ENCODE results near the gene IL1R2.

IL1R2 gene, protein sequence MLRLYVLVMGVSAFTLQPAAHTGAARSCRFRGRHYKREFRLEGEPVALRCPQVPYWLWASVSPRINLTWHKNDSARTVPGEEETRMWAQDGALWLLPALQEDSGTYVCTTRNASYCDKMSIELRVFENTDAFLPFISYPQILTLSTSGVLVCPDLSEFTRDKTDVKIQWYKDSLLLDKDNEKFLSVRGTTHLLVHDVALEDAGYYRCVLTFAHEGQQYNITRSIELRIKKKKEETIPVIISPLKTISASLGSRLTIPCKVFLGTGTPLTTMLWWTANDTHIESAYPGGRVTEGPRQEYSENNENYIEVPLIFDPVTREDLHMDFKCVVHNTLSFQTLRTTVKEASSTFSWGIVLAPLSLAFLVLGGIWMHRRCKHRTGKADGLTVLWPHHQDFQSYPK

DNA sequence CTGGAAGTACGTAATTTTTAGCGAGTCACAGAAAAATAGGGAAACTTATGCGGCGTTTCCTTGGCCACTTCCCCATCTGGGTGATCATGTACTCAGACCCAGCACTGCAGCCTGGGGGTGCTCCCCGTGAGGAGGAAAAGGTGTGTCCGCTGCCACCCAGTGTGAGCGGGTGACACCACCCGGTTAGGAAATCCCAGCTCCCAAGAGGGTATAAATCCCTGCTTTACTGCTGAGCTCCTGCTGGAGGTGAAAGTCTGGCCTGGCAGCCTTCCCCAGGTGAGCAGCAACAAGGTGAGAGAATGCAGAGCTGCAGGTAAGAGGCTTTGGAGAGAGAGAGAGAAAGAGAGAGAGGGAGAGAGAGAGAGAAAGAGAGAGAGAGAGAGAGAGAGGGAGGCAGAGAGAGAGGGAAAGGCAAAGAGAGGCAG is at the start of gene IL1R2:
IL1R2 (plus strand) TSS at position 240 of the 425 bp plus-strand sequence. CDS start 16,616 bp downstream, outside the sequence.
- no peak for DNase-seq

DNA sequence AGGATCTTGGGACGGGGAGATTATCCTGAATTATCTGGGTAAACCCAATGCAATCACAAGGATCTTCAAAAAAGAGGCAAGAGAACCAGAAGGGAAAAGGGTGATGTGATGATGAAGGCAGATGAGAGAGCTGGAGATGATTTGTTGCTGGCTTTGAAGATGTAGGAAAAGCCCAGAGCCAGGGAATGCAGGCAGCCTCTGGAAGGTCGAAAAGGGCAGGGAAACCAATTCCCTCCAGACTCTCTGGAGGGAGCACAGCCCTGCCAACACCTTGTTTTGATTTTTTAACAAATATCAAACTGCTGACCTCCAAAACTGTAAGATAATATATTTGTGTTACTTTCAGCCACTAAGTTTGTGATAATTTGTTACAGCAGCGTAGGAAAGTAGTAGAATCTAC is 48.9 kb upstream of the IL1R2 start:
- DNase-seq = no peak

DNA sequence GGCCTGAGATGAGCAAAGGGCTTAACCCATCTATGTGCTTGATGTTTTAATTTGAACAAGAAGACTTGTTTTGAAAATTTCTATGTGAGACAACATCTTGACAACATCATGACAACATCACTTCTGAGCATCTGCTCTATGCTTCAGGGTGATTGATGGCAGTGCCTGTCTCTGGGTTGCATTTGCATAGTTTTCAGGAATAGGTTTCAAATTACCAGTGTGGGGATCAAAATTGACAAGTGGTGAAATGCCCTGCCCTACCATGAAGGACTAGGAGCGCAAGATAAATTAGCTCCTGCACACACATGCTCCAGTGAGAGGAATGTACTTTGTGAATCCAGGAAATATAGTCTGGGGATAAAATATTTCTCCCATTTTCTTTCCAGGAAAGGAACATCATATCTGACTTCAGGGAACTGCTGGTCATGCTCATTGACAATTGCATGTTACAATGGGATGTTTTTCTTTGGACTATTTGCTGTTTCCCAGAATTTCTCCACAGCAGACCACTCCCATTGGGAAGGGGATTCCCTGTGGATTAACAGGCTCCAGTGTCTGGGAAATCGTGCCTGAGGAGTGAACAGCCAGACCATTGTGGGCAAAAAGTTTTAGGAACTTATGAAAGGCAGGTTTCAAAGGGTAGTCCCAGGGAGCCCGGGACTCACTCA is 45.3 kb upstream of the IL1R2 start:
- no peak for DNase-seq

DNA sequence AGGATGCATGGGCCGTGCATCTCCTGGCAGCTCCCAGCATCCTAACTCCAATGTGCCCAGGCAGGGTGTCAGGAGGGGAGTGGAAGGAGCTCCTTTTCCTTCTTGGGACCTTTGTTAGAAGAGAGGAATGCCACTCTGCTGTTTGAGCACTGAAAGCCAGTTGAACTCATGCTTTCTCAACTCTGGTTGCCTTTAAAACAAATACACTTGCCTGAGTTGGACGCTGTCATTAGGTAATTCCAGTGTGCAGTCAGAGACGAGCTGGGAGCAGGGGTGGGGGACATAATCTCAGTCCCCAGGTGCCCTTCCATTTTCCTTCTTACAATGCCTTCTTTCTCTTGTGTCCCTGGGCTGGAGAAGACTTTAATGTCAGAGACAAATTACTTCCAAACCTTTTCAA is 44.4 kb upstream of the IL1R2 start:
- no peak for DNase-seq

DNA sequence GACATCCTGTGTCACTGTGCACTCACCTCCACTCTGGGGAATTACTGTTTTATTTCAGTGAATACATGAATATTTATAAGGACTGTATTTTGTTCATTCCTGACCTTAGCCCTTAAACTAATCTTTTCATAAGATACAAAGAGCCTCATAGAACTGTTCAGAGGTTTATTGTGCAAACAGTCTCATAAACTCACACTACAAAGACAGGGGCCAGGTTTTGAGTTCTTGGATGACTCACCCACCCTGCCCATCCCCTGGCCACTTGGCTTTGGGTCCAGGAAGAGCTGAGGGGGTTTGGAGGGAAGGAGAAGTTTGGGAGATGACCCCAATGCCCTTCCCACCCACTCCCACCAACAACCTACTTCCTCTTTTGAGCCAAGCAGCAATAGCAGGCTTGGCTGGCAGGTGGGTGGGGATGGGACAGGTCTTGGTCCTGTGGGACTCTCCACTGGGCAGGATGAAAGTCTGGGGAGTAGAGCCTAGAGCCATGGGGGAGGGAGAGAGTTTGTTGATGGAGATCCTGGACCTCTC is 43.1 kb upstream of the IL1R2 start:
- no peak for DNase-seq

DNA sequence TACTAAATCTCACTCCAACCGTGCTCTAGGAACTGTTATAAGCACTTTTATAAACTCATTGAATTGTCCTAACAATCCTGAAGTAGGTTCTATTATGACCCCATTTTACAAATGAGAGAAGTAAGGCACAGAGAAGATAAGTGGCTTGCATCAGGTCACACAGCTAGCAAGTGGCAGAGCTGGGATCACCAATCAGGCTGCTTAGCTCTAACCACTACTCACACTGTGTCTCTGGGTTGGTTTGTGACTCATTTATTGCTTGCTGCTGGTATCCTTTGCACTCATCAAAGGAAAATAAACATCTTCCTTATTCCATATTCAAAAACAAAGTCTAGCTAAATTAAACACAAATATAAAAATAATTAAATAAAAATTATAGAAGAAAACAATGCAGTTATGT is 42.5 kb upstream of the IL1R2 start:
- DNase-seq = no peak

DNA sequence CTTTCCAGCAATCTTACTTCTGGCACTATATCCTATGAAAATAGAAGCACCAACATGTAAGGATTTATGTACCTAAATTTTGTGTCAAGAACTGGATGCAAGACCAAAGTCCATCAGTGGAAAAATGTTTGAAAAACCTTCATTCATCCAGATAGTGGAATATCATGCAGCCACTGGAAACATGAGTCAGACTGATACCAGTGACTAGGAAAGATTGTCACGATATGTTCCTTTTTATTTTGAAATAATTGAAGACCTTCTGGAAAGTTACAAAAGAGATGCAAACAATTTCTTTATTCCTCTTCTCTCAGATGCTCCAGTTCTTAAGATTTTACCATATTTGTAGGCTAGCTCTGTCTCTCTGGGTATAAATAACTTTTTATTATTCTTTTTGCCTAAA is 40.5 kb upstream of the IL1R2 start:
- DNase-seq = no peak

DNA sequence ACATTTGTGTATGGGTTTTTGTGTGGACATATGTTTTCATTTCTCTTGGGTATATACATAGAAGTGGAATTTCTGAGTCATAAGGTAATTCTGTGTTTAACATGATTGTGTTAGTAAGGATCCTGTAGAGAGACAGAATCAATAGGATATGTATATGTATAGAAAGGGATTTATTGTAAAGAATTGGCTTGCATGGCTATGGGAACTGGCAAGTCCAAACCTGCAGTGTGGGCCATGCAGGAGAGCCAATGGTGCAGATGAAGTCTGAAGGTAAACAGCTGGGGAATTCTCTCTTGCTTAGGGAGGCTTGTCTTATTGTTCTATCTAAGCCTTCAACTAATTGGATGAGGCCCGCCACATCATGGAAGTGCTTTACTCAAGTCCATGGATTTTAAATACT is 39.2 kb upstream of the IL1R2 start:
- no peak for DNase-seq

DNA sequence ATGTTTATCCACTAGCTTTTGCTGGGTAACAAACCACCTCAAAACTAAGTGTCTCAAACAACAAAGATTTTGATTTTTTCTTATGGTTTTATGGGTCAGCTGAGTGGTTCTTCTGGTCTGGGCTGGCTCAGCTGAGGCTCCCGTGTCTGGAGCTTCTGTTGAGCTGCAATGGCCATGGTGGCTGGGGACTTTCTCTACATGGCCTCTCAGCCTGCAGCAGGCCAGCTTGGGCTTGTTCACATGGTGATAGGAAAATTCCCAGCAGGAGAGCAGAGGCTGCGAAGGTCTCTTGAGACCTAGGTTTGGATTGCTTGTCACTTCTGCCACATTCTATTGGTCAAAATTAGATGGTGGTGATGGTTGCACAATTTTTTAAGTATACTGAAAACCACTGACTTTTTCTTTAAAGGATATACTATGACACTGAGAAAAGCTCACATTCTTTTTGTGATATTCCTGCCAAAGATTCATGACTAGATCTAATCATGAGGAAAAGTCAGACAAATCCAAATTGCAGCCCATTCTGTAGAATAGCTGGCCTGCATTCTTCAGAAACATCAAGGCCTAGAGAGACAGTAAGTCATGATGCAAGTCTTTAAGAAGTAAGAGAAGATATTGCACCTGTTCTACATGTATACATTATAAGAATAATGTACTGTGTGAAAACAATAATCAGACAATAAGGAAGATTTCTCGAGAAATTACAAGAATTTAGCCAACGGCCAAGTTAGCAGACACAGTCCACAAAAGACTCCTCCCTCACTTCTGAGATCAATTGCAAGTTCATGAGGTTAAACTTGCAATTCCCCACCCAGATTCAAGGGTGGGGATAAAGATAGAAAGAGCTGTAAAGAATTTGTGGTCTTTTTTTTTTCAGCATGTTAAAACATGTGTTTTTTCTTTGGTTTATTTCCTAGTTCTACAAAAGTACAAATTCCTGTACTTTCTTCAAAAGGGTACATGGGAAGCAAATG is 35.0 kb upstream of the IL1R2 start:
- DNase-seq = no peak

DNA sequence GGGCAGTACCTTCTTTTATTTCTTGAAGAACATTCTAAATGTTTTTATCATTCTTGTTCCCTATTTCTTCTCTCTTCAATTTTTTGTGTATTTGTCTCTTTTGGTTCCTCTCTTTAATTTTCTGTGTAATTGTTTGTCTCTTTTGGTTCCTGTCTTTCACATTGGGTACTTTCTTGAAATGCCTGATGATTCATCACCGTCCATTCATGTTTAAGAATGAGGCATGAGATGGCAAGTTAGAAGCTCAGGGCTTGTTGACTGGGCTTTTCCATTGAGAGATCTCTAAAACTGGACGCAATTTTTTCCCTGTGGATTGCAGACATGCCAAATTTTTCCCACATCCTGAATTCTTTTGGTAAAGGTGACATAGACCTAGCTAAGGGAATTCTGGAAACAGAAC is 33.7 kb upstream of the IL1R2 start:
- DNase-seq = no peak

DNA sequence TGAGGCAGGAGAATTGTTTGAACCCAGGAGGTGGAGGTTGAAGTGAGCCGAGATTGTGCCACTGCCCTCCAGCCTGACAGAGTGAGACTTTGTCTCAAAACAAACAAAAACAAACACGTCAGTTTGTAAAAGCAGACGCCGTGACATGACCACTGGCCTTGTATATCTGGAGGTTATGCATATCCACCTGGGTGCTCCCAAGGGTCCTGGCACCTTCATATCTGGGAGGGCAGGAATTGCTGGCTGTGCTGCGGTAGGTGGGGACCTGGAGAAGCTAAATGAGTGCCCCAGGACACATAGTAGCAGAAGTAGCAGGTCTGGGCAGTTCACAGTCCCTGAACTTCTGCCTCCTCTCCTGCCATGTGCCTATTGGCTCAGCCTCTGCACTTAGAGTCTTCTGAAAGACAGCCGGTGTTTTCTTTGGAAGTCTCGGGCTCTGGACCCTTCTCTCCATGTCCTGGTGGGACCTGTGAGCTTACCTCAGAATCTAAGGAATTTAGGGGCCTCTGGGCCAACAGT is 30.9 kb upstream of the IL1R2 start:
- DNase-seq = no peak

DNA sequence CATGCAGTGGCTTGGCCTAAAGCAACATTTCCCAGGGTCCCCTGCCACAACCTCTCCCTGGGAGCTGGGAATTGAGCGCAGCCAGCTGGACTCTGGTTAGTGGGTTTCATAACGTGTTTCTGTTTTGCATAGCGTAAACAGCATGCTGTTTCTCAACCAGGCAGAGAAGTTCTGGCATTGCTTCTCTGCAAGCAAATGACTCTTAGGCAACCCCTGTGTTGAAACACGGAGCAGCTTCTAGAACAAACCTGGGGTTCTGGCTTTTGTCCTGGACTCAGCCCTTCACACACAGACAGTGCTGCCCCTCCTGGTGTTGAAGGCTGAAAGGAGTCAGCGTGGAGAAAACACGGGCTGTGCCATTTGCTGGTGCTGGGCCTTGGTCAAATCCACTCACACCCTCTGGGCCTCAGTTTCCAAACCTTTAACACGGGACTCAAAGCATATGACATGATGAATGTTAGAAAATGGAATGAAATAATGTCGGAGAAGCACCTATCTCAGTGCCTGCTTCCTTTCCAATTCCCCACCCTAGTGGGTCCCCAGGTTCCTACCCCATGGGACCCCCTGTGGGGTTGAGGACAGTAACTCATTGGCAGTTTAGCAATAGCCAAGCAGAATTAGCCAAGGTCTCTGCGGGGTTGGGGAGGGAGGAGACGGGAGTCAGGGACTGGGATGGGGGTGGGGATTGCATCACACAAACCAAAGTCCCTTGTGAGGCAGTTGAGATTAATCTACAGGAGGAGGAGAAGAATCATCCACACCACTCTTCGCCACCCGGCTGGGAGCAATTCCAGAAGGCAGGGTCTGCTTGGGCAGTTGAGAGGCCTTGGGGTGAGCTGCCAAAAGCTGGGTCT is 30.2 kb upstream of the IL1R2 start:
- no peak for DNase-seq

DNA sequence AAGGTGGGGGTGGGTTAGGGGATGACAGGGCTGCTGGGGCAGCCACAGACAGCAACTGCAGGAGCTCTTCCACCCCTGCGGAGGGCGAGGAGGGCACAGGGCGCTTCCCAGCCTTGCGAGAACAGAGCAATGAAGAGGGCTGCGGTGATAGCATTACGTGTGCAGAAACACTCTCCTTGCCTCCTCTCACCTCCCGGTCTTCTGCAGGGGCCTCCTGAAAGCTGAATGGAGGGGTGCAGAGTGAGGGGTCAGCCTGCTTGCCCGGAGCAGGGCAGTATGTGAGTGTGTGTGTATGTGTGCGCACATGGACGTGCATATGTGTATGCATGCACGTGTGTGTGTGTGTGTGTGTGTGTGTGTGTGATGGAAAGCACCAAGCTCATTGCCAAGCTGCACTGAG is 29.5 kb upstream of the IL1R2 start:
- DNase-seq = no peak

DNA sequence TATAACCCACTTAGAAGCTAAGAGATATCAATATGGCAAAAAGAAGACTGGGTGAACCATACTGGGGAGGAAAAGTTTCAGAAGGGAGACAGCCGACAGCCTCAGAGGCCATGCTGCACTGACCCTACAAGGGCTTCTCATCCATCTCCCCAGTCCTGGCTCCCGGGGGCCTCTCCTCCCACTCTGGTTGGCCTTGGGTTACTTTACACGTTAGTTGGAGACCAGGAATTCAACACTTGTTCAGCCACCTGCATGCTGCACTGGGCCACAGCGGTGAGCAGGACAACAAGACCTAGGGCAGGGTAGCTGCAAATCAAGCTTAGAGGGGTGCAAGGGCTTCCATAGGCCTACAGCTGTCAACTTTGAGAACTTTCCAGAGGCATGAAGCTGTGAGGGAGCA is 28.6 kb upstream of the IL1R2 start:
- DNase-seq = no peak

DNA sequence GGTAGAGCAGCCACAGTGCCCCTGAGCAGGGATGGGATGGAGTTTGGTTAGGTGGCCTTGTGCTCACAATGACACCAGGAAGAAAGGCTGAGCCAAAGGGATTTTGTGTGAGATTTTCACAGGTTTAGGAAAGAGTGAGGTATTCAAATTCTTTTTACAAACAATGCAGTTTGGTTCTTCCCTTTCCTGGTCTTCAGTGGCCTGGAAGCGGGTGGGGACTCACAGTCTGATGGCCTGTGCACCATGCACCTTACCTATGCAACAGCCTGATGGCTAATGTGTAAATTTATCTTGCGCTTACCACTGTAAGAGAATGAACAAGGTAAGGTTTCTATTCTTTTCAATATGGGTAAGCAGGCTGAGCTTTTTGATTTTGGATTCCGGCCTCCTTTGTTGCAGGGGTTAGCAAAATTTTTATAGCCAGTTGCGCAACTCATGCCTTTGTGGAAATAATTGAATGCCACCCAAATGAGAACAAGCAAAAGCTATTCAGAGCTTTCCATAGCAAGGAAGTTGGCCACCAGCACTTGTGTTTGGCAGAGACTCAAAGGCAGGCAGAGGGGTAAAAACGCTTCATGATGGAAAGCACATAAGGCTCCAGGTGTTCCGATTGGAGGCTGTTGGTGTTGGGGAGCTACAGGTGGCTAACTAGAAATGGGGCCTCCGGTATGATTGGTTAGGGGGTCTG is 23.8 kb upstream of the IL1R2 start:
- DNase-seq = no peak

DNA sequence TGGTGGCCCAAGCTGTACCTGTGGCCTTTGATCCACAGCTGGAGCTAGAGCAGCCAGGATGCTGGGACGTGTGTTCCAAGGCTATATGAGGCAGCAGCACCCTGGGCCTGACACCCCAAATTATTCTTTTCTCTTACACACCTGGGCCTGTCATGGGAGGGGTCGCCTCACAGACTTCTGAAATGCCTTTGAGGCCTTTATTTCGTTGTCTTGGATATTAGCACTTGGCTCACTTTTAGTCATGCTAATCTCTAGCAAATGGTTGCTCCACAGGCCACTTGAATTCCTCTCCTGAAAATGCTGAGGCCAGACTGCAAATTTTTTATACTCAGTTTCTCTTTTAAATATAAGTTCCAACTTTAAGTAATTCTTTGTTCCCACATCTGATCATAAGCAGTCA is 22.0 kb upstream of the IL1R2 start:
- no peak for DNase-seq

DNA sequence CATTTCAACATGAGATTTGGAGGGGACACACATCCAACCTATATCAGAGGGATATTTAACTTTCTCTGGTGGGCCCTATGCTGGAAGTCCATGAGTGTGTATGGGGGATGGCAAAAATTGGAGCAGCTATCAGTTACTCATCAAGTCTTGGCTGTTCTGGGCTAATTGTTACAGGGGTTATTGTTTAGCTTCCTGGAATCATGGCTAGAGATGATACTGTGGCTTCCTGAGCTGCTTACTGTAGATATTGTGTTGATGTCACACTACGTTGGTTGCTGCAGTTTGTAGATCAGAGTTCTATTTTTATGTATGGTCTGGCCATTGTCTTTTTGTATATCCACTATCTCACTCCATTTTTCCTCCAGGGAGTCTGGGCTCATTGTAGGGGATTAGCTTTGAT is 20.9 kb upstream of the IL1R2 start:
- DNase-seq = no peak

DNA sequence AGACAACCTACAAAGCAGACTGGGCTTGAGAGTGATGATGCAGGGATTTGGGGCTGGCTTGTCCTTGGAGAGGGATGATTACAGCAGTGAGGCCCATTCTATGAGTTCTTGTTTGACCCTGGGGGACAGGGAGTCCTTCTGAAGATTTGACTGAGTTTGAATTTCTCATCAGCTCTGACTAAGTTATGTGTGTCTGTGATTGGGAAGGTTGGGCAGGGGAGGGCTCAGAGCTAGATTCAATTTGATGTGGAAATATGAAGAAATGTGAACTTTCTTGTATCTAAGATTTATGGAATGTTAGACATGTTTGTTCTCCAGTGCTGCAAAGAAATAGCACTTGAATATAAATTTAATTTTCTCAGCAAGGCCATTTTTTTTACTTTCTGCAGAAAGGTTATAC is 19.9 kb upstream of the IL1R2 start:
- no peak for DNase-seq

DNA sequence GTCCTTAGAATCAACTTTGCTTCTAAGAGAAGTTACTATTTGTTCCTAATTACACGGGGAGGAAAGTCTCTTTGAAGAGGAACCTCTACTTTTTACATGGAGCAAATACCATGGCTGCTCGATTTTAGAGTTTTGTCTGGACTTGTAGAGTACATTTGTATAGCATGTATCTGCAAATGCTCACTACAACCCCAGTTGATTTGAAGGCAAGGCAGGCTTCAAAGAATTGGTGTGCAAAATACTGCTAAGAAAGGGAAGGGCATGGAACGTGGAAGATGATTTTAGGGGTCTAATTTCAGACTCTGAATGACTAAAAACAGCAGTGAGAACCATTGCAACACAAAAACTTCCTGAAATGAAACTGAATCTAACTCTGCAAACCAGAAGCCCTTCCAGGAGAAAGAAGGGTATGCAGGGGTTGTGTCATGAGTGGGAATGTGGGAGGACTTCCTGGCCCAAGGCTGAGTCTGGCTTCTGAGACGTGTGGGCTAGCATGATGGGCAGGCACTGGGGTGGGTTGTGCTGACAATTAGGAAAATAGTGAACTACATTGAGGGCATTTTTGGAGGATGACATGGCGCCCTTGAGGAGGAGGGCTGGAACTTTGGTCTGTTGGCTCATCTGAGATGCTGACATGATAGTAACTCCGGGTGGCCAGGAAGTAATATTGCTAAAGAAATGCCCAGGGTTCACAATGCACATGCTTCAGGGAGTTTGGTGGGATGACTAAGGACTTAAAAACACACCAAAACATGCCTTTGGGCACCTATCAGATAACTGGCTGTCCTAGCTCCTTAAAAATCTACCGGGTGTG is 18.9 kb upstream of the IL1R2 start:
- no peak for DNase-seq

DNA sequence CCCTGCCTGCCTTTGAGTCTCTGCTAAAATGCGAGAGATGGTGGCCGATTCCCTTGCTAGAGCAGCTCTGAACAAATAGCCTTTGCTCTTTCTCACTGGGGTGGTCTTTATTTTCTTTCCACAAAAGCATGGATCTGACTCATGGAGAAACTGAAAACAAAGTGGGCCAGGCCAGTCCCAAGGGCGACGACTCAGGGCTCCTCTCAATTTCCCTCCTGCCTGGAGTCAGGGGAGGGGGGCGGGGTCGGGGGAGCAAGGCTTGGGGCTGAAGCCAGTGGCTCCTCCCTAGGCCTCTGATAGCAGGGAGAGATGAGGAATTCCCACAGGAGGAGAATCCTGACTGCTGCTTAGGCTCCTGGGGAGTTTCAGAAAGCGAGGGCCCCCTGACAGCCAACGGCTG is 17.1 kb upstream of the IL1R2 start:
- no peak for DNase-seq
